HG03045 (cell line): ENCODE measurements around the gene SEC22A.

Experiments
- ATAC-seq: cut with Tn5 transposase; IDR thresholded peaks from one replicate; pipeline ENCODE4 v1.9.1; 2021; ENCODE audit warnings: mild to moderate bottlenecking, moderate library complexity; ENCODE audit not compliant: unreplicated experiment

Gene SEC22A

DNA sequence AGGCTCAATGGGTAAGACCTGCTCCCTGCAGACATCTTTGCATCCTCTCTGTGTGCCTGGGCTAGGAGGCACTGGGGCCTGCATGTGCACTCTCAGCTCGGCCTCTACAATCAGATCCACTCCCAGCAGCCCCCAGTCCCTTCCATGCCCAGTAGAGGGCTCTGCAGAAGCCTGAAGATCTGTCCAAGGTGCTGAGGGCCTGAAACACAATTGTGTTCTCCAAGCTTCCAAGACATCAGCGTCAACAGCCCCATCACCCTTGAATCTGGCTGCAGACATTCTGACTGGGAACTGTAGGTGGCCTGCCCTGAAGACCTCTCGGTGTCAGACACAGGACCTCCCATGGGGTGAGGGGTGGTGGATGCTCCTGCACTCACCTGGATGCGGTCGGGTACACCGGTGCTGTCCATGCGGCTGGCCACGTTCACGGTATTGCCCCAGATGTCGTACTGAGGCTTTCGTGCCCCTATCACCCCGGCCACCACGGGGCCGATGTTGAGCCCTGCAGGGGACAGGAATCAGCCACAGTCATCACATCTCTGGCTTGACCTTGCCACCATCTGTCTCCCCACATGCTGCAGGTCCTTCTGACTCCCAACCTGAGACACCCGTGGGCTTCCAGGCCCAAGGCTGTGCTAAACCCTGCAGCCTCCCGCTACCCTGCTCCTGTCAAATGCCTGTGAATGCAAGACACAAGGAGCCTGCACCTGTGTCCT lies 84.7 kb downstream of the SEC22A start:
- peak; percentile 45 for ATAC-seq

GRCh38 chr3:123287051-123287961 lies 85.6 kb downstream of the SEC22A start:
- ATAC-seq, result no peak

DNA sequence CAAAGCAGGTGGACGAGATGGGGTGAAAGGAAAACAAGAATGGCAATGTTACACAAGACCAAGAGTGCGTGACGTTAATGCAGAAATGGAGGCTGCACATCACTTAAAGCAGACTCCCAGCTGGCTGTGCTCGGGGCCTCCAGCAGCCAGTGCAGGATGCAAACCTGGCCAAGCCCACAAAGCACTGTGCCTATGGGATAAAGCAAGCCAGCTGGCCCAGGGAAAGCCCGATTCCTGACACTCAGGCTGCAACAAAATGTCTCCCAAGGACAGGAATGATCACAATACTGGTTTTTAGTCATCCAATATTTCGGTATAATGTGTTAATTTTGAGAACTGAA lies 86.2 kb downstream of the SEC22A start:
- no peak for ATAC-seq

DNA sequence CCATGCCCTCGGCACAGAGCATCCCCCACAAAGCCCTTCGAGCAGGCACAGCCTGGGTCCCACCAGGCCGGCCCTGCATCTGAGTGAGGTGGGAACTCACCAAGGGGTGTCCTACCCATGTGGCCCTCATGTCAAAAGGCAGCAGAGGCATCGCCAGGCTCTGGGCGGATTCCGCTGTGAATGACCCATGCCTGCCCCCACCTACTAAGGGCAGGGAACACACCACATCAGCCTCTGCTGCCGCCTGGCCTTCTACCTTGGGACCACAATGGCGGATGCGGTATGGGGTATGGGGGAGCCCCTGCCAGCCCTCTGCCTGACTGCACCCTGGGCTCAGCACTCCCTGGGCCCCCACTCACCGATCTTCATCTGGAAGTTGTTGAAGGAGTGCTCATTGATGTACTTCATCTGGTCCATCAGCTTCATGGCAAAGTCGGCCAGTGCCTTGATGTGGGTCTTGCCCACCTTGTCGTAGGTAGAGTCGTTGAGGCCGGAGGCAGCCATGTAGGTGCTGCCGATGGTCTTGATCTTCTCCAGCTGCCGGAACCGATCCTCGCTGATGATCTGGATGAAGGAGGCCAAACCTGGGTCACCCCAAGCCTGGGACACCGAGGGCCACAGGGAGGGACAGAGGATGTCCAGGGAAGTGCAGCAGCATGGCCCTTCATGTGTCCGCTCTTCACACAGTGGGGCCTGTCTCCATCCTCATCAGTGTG lies 87.8 kb downstream of the SEC22A start:
- ATAC-seq, result no peak

DNA sequence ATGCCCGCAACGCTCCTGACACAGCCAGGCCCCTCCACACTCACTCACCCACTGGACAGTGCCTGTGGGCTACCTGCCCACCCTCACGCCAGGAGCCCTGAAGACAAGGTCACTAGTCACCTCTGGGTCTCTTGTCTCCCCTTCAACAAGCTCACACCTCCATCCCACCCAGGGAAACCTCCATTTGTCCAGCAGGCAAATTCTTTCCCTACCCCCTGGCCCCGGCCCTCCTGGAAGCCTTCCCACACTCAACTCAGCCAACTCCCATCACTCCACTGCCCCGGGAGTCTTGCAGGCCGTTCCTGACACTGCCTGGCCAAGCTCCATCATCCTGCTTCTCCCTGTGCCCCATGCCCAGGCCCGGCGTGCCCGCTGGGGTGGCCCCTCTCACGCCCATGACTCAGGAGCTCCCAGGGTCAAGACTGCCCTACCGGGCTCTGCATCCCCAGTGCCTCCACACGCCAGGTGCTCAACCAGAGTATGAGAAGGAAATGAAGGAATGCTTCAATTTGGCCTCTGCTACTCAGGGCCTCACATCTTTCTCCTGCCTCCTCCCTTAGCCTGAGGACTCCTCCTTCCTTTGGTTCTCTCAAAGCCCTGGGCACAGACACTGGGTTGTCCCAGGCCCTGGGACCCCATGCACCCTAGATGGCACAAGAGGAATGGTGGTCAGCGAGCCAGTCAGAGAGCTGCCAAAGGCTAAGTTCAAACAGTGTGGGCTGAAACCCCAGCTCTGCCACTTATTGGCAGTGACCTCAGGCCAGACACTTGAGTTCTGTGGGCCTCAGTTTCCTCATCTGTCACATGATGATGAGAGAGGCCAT lies 88.6 kb downstream of the SEC22A start:
- ATAC-seq, result no peak

- ATAC-seq, result no peak
These were observed 89.2 kb downstream of the SEC22A start for GRCh38 chr3:123290962-123291361.

DNA sequence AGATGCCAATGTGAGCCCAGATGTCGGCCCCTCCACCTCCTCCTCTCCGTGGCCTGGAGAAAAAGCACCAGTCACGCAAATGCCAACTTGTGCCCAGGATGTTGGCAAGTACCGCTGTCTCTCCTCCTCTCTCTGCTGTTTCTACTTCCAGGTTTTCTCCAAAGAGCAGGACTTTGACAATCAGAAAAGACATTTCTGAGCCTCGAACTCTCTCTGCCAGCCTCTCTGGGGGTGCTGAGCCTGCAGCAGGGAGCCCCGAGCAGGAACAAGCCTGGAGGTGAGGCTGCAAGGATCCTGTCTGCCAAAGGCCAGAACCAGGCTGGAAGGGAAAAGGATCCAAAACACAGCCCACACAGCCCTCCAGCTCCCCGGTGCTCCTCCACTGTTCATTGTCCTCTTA lies 89.7 kb downstream of the SEC22A start:
- ATAC-seq, result no peak

DNA sequence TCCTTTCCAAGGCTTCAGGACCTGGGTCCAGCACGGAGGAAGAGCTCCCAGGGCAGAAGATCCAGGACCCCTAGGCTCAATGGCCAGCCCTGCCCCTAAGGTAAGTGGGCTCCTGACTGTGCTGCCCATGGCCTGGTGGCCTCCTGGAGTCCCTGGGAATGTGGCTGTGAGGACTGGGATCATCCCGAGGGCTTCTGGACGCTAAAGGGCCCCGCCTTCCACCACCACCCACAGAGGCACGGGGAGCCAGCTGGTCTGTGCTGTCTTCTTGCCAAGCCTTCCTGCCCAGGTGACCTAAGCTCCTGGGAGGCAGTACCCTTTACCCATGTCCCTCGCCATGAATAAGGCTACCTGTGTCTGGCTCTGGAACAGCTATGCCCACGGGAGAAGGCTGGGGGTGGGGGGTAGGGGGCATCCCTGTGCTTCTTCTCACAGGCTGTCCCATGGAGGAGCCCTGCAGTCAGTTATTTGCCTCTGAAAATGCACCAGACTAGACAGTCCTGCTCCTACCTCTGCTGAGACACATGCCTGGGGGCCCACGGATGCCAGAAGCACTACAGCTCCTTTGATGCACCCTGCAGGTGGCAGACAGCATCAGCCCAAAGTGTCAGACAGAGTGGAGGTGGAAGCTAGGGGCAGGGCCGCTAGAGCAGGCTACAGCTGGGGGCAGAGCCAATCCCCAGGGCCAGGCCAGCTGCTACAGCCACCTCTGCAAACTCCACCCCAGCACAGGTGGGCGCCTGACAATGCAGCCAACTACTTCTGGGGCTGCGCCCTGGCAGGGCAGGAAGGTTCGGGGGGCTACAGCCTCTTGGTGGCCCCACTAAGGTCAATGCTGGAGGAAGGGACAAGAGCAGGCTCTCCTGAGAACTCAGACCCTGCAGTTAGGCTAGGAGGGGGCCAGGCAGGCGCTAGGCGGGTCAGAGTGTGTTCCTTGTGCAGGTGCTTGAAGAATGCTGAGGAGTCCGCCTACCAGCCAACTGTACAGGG lies 90.9 kb downstream of the SEC22A start:
- no peak for ATAC-seq

DNA sequence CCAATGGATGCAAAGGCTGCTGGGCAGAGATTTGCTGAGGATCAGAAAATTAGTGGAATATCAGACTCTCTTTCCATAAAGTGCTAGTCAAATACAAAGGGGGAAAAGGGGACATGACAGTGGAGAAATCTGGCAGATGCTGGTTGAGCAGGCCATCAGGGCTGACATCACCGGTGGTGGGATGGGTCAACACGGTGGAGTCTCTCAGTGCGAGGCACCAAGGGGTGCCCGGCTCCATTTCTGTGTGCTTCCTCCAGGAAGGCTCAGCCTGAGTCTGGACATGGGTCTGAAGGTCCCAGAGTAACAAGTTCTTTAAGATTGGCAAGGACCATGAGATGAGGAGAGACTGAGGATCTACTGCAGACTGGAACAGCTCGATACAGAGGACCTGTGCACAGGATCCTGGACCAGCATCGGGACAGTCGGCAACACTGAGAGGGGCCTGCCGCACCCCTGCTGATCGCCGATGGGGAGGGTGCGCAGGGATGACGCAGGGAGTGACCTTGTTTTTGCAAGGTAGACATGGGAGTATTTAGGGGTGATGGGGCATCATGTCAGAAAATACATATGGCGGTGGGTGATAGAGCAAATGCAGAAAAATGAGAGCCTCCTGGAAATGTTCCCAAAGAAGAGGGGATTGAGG lies 92.7 kb downstream of the SEC22A start:
- no peak for ATAC-seq

DNA sequence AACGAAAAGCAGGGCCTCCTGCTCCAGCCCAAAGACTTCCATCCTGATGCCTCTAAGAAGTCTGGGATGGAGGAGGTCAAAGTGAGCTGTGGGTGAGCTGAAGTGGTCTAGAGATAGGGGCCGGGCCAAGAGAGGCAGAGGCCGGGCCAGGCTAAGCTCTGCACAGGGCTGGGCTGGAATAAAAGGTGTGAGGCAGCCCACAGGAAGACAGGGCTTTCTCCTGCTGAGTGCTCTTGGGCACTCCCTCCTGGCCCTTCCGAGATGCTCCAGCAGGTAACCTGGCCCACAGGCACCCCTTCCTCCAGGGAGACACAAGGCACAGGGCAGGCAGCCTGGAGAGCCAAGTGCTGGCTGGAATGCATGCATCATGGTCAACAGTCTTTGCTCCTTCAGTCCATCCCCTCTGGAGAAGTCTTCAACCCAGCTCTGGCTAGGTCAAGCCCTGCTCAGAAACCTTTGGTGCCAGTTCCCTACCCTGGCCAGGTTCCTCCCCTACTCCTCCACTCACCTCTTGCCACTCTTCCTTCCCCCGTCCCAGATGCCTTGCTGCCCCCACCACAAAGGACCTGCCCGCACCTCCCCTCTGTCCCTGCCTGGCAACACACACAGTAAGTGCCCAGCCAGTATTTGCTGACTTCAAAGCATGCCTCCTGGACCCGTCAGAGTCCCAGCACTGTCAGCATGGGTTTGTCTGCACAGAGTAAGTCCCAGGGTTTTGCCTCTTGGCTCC lies 93.6 kb downstream of the SEC22A start:
- ATAC-seq, result no peak

DNA sequence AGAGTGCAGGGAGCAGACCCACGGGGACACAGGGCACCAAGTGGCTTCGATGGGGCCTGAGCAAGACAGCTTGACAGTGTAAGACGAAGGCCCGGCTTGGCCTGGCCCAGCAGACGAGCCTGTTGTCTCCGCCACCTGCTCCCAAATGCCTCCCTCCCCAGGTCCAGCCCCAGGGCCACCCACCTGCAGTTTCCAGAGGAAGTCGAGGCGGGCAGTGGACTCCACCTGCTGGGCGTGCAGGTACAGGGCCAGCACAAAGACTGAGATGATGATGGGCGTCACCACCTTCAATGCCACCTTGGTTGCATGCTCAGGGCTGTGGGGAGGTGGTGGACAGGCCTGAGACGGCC lies 94.1 kb downstream of the SEC22A start:
- ATAC-seq, result no peak

DNA sequence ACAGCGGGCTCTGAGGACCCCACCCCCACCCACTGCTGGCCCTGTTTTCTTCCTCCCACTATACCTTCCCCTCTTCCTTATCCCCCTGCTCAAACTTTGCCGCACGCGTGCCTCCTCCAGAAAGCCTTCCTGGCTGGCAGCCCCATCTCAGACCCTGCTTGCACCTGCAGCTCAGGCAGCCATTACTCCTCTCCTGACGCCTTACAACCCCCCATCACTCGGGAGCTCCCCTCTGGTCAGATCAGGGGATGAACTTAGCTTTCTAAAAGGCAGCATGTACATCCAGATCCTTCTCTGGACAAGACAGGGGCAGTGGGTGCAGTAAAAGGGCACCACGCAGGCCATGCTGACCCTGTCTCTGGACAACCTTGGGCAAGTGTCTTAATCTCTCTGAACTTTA lies 94.5 kb downstream of the SEC22A start:
- no peak for ATAC-seq

DNA sequence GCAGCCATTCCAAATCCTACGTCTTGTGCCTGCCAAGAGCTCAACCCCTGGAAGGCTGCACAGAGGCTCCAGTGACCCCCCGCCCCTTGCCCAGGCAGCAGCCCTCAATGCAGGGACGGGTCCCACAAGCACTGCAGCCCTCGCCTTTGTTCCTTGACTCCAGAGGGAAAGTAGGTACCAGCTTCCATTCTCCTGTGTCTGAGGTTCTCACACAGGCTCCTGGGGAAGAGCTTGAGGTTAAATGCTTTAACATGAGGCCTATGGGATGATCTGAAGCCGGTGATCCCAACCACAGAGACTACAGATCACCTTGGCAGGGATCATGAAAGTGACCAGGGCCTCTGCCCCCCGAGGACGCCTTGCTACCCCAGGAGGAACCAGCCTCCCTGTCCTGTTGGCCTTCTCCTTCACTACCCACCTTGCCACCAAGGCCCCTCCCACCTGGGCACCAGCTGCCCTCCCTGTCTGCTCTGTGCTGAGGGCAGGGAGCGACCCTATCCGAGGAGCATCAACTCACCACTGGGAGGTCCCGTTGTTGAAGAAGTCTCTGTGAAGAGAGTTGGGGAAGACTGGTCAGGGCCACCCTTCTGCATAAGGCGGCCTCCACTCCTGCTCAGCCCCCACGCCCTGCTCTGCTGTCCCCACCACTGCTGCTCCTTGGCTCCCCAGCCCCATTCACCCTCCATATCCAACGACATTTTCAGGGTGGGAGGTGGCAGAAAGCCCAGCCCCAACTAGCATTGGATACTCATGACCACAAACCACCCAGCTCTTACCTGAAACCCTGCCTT lies 95.3 kb downstream of the SEC22A start:
- no peak for ATAC-seq

- no peak for ATAC-seq
These were observed 95.8 kb downstream of the SEC22A start for GRCh38 chr3:123297627-123297899.

DNA sequence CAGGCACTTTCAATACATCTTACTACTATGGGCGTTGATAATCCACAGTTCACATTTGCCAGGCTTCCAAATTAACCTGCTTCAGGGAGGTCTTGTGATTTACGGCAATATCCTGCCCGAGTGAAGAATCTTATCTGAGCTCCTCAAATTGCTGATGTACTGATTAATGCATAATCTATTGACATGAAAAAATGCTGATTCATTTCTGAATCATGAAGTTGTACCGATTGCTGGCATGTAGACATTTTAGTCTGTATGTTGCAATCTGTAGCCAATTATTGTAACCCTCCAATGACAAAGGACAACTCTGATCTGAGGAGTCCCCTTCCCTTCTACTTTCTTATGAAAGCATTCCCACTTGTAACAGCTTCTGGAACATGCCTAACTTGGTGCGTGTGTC lies 97.2 kb downstream of the SEC22A start:
- ATAC-seq, result no peak

GRCh38 chr3:123299581-123299980 lies 97.8 kb downstream of the SEC22A start:
- ATAC-seq, result no peak

DNA sequence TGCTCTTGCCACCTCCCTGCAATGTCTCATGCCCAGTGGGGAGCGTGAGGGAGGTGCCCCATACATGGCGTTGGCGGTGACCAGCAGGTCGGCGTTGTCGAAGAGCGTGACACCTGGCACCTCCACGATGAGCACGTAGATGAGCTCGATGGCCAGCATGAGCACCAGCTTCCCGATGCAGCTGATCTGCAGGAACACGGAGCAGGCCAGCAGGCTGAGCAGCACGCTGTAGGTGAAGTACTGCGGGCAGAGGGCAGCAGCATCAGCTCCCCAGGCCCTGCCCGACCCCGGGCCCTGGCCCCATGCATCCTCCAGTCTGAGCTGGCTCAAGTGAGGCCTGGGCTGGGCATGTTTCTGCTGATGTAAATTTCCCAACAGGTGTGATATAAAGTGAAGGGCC lies 98.3 kb downstream of the SEC22A start:
- ATAC-seq, result no peak

DNA sequence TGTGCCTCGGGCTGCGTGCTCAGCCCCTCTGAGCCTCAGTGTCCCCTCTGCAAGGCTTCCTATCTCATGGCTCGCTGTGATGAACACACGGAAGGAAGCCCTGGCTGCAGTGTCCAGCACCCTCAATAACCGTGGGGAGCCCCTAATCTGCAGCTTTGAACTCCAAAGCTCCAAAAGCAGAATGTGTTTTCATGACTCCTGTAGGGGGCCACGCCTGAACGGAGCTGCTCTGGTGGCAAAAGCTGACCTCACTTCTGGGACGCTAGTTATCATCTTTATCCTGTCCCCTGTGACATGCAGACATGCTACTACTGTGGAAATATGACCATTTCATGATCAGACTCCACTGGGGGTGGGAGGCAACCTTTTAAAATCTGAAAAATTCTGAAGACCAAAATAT lies 98.8 kb downstream of the SEC22A start:
- ATAC-seq, result no peak
